Measurements from ENCODE around the gene CLEC2A.
"Not testable (repeated sequence)": the region's sequence is repeated elsewhere in the genome, so short reads cannot be mapped to it uniquely, and the experiment has no call there.

CLEC2A gene

DNA sequence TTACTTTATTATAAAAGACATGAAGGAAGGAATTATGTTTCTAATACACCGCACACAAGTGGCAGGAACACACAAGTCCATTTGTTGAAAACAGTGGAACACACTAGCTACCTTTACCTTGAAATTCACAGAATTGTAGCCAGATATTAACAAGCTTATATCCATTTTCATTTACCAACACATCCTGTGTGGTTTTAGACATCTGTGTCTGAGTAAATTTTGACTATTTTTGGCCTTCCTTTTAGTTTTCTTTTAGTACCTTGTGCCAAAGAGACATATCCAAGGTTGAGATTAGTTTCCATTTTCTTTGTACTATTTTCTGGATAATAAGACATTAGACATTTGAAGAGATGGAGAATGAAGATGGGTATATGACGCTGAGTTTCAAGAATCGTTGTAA is 50.9 kb downstream of the CLEC2A start, which contains the start of gene KLRF2:
Gene KLRF2, plus strand, starts transcription at position 244 of the 400 bp plus-strand sequence. Its CDS starts 107 bp downstream, at position 351.
- Histone ChIP-seq H3K27me3 (ENCODE audit: insufficient read depth, low read length) (no peaks in the 10 kb centered on the region), H3K4me3 (ENCODE audit: low read length) (no peak within 1 kb of the TSS), H3K4me1 (ENCODE audit: insufficient read depth, low read length) (peaks cover 9% of the 10 kb centered on the region; the same call in 1 of the 2 replicates), H3K9ac (ENCODE audit: low read depth, low read length) (no peak within 1 kb of the TSS), H3K36me3 (ENCODE audit: insufficient read depth, low read length) (no peaks in the 10 kb centered on the region), H3K9me3 (ENCODE audit: insufficient read depth, low read depth, low read length) (no peaks in the 10 kb centered on the region), H3K27ac (ENCODE audit: low read depth, low read length) (no peak within 1 kb of the TSS)
- WGBS: 86% methylated on average over 3 of the region's 3 CpGs

DNA sequence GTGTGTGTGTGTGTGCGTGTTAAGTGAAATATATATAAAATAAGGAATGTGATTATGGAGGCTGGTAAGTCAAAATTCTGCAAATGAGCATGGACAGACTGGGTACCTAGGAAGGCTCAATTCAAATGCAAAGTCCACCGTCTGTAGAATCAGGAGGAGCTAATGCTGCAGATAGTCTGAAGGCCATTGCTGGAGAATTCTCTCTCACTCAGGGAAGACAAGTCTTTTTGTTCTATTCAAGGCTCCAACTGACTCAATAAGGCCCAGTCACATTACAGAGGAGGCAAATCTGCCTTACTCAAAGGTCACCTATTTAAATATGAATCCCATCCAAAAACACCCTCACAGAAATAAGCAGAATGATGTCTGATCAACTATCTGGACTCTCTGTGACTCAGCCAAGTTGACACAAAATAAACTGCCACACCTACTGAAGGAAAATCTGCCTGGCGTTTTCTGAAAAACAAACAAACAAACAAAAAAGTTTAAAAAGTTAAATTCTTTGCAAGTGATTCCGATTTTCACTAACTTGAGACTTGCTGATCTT is 51.6 kb downstream of the CLEC2A start:
- Histone ChIP-seq H3K4me1 (ENCODE audit: insufficient read depth, low read length) (peaks cover 9% of the 10 kb centered on the region; the same call in 1 of the 2 replicates), H3K4me3 (ENCODE audit: low read length) (no peak overlapping the region), H3K27me3 (ENCODE audit: insufficient read depth, low read length) (no peaks in the 10 kb centered on the region), H3K9ac (ENCODE audit: low read depth, low read length) (no peak overlapping the region), H3K27ac (ENCODE audit: low read depth, low read length) (no peak overlapping the region), H3K36me3 (ENCODE audit: insufficient read depth, low read length) (no peaks in the 10 kb centered on the region), H3K9me3 (ENCODE audit: insufficient read depth, low read depth, low read length) (no peaks in the 10 kb centered on the region)
- WGBS: 69% methylated on average over 4 of the region's 4 CpGs

DNA sequence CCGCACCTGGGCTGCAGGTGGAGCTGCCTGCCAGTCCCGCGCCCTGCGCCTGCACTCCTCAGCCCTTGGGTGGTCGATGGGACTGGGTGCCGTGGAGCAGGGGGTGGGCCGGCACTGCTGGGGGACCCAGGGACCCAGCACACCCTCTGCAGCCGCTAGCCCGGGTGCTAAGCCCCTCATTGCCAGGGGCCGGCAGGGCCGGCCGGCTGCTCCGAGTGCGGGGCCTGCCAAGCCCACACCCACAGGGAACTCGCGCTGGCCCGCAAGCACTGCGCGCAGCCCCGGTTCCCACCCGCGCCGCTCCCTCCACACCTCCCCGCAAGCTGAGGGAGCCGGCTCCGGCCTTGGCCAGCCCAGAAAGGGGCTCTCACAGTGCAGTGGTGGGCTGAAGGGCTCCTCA is 56.0 kb downstream of the CLEC2A start:
- H3K4me3 ChIP-seq (ENCODE audit: low read length); H3K27me3 ChIP-seq (ENCODE audit: insufficient read depth, low read length); H3K27ac ChIP-seq (ENCODE audit: low read depth, low read length); H3K36me3 ChIP-seq (ENCODE audit: insufficient read depth, low read length); H3K9ac ChIP-seq (ENCODE audit: low read depth, low read length); H3K4me1 ChIP-seq (ENCODE audit: insufficient read depth, low read length); H3K9me3 ChIP-seq (ENCODE audit: insufficient read depth, low read depth, low read length): not testable (repeated sequence)
- 95% methylated on average over 26 of the region's 26 CpGs for WGBS

DNA sequence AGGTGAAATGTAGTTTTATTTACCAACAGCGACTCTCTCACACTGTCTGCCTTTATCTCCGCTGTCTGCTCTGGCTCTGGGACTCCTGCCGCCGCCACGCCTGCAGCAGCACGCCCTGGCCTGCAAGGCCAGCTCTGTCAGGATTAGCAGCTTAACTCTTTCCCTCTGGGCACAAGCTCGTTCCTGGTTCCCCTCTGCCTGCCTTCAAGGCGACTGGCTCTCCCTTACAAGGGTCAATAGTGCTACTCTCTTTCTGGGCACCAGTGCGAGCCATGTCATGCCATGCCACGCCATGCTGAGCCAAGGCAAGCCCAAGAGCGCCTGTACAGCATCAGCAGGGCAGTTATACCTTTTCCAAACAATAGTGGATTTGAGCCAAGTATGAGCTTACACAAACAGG is 59.4 kb downstream of the CLEC2A start:
- H3K9ac ChIP-seq (ENCODE audit: low read depth, low read length): no peak overlapping the region
- H3K27ac ChIP-seq (ENCODE audit: low read depth, low read length): no peak overlapping the region
- 86% methylated on average over 11 of the region's 11 CpGs for WGBS
- peaks cover 20% of the 10 kb centered on the region for H3K4me1 ChIP-seq (ENCODE audit: insufficient read depth, low read length)
- H3K4me3 ChIP-seq (ENCODE audit: low read length): no peak overlapping the region
- no peaks in the 10 kb centered on the region for H3K9me3 ChIP-seq (ENCODE audit: insufficient read depth, low read depth, low read length)
- H3K36me3 ChIP-seq (ENCODE audit: insufficient read depth, low read length): no peaks in the 10 kb centered on the region
- H3K27me3 ChIP-seq (ENCODE audit: insufficient read depth, low read length): no peaks in the 10 kb centered on the region

DNA sequence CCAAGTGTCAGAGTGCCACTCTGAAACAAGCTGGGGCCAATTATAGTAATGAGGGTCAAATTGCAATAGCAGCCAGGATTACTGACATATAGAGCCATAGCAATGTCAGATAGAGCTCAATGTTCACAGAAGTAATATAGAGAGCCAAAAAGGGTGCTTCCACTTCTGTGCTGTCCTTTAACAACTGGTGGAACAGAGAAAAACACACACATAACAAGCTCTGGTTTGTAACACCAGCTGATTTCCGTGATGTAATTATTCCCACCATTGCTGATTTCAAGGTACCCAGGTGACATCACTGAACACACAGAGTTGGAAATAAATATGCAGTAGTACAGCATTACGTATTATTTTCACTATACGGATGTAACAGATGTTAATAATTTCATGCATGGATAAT is 60.0 kb downstream of the CLEC2A start:
- H3K9me3 ChIP-seq (ENCODE audit: insufficient read depth, low read depth, low read length): no peaks in the 10 kb centered on the region
- H3K27me3 ChIP-seq (ENCODE audit: insufficient read depth, low read length): no peaks in the 10 kb centered on the region
- WGBS: 95% methylated on average over 1 of the region's 3 CpGs
- no peak overlapping the region for H3K4me3 ChIP-seq (ENCODE audit: low read length)
- H3K27ac ChIP-seq (ENCODE audit: low read depth, low read length): no peak overlapping the region
- H3K36me3 ChIP-seq (ENCODE audit: insufficient read depth, low read length): no peaks in the 10 kb centered on the region
- H3K4me1 ChIP-seq (ENCODE audit: insufficient read depth, low read length): peaks cover 20% of the 10 kb centered on the region
- no peak overlapping the region for H3K9ac ChIP-seq (ENCODE audit: low read depth, low read length)

DNA sequence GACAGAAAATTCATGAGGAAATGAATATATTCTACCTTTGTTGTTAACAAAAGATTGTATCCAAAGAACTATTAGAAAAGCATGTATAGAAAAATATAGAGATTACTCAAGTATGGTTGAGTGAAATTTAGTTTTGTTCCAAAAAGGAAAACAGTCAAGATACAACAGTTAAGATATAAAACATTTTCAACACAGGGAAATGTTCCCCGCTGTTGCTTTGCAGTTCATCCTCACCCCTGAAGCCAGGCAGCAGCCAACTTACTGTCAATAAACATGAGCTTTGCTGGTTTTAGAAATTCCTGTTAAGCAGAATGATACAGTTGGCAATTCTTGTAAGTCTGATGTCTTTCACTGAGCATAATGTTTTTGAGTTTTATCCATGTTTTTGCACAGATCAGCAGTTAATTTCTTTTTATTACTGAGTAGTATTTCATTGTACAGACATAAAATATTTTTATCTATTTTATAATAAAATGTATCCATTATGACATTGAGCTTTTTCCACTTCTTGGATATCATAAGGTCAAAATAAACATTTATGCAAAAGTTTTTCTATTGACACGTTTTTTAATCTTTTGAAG is 61.8 kb downstream of the CLEC2A start:
- 93% methylated on average over 1 of the region's 2 CpGs for whole genome bisulfite sequencing
- Histone ChIP-seq H3K9ac (ENCODE audit: low read depth, low read length) (no peak overlapping the region), H3K4me1 (ENCODE audit: insufficient read depth, low read length) (peaks cover 20% of the 10 kb centered on the region), H3K27me3 (ENCODE audit: insufficient read depth, low read length) (no peaks in the 10 kb centered on the region), H3K9me3 (ENCODE audit: insufficient read depth, low read depth, low read length) (no peaks in the 10 kb centered on the region), H3K4me3 (ENCODE audit: low read length) (no peak overlapping the region), H3K36me3 (ENCODE audit: insufficient read depth, low read length) (no peaks in the 10 kb centered on the region), H3K27ac (ENCODE audit: low read depth, low read length) (no peak overlapping the region)

DNA sequence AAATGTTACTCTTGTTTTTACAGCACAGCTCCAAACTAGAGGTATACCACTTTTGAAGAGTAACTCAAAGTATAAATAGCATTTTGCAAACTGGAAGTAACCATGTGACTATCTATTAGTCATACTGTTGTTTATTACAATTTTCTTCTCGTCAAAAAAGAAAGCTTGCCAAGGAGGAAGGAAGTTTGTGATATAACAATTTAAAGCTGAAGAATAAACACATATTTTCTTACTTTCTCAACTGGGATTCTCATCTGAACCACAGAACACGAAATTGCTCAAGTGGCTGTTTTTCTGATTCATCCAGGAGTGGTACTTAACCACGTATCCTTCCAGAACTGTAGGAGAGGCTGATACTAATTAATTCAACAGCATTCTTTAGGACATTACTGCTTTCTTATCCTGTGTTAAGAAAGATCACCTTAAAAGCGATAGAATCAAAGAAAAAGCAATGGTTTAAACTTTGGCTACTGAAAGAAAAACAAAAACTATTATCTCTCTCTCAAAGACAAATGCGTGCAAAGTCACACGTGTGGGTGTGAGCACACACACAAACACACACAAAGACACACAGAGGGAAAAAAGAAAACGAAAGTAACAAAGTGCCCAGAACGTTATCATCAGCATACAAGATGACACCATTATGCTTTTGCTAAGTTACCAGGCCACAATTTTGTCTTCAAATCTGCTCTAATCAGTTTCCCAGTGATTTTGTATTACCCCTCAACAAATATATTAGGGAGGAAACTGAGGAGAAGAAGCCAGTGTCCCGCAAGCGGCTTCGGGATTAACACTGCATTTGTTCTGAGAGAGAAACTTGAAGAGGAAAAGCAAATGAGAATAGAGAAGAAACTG is 62.6 kb downstream of the CLEC2A start, which contains the start of gene CLEC2B:
Gene CLEC2B, minus strand, starts transcription at position 48 of the 855 bp plus-strand sequence.
- no peak within 1 kb of the TSS for H3K9ac ChIP-seq (ENCODE audit: low read depth, low read length)
- H3K4me3 ChIP-seq (ENCODE audit: low read length): no peak within 1 kb of the TSS
- peaks cover 20% of the 10 kb centered on the region for H3K4me1 ChIP-seq (ENCODE audit: insufficient read depth, low read length)
- no peaks in the 10 kb centered on the region for H3K36me3 ChIP-seq (ENCODE audit: insufficient read depth, low read length)
- 75% methylated on average over 10 of the region's 11 CpGs for WGBS
- H3K9me3 ChIP-seq (ENCODE audit: insufficient read depth, low read depth, low read length): no peaks in the 10 kb centered on the region
- H3K27me3 ChIP-seq (ENCODE audit: insufficient read depth, low read length): no peaks in the 10 kb centered on the region
- no peak within 1 kb of the TSS for H3K27ac ChIP-seq (ENCODE audit: low read depth, low read length)

DNA sequence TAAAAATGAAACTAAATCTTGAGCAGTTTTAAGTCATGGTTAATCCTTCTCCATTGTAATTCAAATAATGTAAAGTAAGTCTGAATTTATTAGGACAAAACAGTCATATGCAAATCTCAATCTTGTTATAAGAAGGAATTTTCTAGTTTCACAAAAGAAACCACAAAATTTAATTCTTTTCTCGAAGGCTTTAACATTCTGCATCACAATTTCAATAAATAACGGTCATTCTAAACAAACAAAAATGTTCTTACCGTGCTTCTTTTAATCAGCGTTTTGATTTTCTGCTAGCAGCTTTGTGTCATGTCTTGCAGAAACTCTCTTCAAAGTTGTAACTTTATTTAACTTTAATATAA is 63.2 kb downstream of the CLEC2A start:
- Histone ChIP-seq H3K4me3 (ENCODE audit: low read length) (no peak overlapping the region), H3K9ac (ENCODE audit: low read depth, low read length) (no peak overlapping the region)

DNA sequence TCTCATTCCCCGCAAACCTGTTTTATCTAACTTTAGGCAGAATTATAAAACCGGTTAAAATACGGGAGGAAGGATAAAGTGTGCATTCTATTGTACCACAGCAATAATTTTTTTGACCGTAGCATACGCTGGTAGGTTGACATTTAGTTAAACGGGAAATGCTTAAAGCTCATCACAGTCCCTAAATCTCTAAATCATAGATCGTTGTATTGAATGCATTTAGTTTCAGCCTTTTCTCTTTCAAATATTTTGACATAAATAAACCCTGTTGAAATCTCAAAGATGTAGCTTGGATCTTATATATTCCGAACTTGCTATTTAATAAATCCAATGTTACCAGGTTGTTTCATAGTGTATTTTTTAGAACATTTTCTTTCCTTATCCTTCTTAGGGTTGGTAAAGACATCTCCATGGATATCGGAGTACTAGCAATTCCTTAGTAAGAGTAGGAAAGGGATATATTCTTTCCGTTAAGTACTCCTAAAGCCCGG is 63.8 kb downstream of the CLEC2A start:
- Histone ChIP-seq H3K9me3 (ENCODE audit: insufficient read depth, low read depth, low read length) (no peaks in the 10 kb centered on the region), H3K9ac (ENCODE audit: low read depth, low read length) (no peak overlapping the region), H3K27ac (ENCODE audit: low read depth, low read length) (no peak overlapping the region), H3K4me1 (ENCODE audit: insufficient read depth, low read length) (peaks cover 20% of the 10 kb centered on the region), H3K27me3 (ENCODE audit: insufficient read depth, low read length) (no peaks in the 10 kb centered on the region), H3K36me3 (ENCODE audit: insufficient read depth, low read length) (no peaks in the 10 kb centered on the region), H3K4me3 (ENCODE audit: low read length) (no peak overlapping the region)
- 99% methylated on average over 7 of the region's 11 CpGs for WGBS

More for the DNA sequence above, 63.2 kb downstream of the CLEC2A start:
- WGBS: 82% methylated on average over 4 of the region's 4 CpGs
- Histone ChIP-seq H3K4me1 (ENCODE audit: insufficient read depth, low read length) (peaks cover 20% of the 10 kb centered on the region), H3K27ac (ENCODE audit: low read depth, low read length) (no peak overlapping the region), H3K36me3 (ENCODE audit: insufficient read depth, low read length) (no peaks in the 10 kb centered on the region), H3K27me3 (ENCODE audit: insufficient read depth, low read length) (no peaks in the 10 kb centered on the region), H3K9me3 (ENCODE audit: insufficient read depth, low read depth, low read length) (no peaks in the 10 kb centered on the region)

DNA sequence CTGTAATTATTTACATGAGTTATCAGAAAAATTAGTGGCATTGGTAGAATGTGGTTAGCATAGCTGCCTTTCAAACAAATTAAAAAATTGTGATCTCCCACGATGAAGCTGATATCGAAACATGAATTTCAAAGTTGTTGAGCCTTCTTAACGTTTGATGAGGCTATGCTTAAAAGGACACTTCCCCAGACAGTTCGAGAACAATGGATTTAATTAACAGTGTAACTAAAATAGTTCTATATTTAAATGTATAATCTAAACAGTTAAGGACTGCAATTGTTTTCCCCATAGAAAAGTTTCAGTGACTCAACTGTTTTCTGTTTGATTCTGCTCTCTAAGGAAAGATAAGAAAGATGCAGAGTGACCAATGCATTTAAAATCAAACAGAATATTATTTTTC is 64.6 kb downstream of the CLEC2A start:
- H3K4me1 ChIP-seq (ENCODE audit: insufficient read depth, low read length): peaks cover 20% of the 10 kb centered on the region
- H3K9ac ChIP-seq (ENCODE audit: low read depth, low read length): no peak overlapping the region
- H3K9me3 ChIP-seq (ENCODE audit: insufficient read depth, low read depth, low read length): no peaks in the 10 kb centered on the region
- no peak overlapping the region for H3K27ac ChIP-seq (ENCODE audit: low read depth, low read length)
- H3K36me3 ChIP-seq (ENCODE audit: insufficient read depth, low read length): no peaks in the 10 kb centered on the region
- H3K27me3 ChIP-seq (ENCODE audit: insufficient read depth, low read length): no peaks in the 10 kb centered on the region
- WGBS: 92% methylated on average over 3 of the region's 4 CpGs
- H3K4me3 ChIP-seq (ENCODE audit: low read length): no peak overlapping the region

DNA sequence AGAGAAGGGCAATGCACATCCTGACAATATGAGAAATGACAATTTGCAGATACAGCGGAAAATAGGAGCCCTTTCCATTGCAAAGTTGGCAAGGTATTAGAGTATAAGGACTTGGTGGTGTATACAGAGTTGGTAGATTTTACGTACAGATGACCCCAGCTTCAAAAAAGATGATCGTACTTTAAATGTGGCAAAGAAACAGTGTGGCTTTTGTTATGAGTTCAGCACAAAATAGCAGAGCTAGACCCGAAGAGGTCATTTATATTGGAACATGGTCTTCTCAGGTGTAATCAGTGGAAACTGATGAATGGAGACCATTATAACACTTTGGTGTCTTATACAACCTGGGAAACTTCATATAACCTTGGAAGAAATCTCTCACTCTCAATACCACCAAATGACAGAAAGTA is 65.3 kb downstream of the CLEC2A start:
- Histone ChIP-seq H3K27me3 (ENCODE audit: insufficient read depth, low read length) (no peaks in the 10 kb centered on the region), H3K4me3 (ENCODE audit: low read length) (no peak overlapping the region), H3K27ac (ENCODE audit: low read depth, low read length) (no peak overlapping the region), H3K36me3 (ENCODE audit: insufficient read depth, low read length) (no peaks in the 10 kb centered on the region), H3K9ac (ENCODE audit: low read depth, low read length) (no peak overlapping the region), H3K9me3 (ENCODE audit: insufficient read depth, low read depth, low read length) (no peaks in the 10 kb centered on the region), H3K4me1 (ENCODE audit: insufficient read depth, low read length) (peaks cover 20% of the 10 kb centered on the region)
- 96% methylated on average over 4 of the region's 4 CpGs for WGBS

Data from HUES64 (cell line).